GM19240 (cell line): Measurements from ENCODE around the gene MLEC.
A peak's percentile ranks its signal among the peaks of the same experiment; 100 is the strongest.
"Not testable (repeated sequence)": the region's sequence is repeated elsewhere in the genome, so short reads cannot be mapped to it uniquely, and the experiment has no call there.

Source experiments
- DNase-seq: peaks from one replicate; pipeline ENCODE4 v3.0.0; 2011; ENCODE audit warnings: low spot score; ENCODE audit not compliant: insufficient read length

Gene MLEC

DNA sequence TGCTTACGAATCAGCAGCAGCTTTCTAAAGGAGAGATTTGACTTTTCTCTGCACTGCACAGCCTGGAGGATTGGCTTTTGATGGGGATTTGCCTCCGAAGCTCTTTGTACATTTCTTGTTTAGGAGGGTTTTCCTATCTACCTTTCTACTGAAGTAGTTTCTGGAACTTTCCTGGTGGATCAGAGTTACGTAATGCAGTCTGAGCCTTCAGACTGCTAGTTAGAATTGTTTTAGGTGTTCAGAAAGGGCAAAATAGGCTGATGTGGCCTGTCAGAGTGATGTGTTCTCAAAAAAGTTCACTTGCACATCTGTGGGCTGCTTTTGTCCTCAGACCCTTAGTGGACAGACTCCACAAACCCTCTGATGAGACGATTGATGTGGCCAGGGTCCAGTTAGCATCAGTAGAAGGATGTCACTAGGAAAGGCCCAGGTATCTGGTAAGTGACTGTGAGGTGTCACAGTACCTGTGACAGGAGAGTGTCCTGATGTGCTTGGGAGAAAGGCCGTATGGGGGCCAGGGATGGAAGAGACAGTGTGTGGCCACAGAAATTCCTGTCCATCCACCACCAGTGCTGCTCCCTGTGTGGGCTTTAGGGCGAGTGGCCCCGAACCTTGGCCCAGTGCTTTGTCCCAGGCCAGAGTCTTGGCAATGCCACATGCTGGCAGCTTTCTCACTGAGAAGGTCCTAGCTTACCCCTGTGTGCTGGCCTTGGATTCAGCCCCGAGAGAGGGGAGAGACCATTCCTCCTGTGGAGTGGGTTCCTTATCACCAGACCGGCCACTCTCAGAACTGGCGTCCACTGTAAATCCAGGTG, 34.2 kb downstream of the MLEC start:
- DNase-seq = no peak

DNA sequence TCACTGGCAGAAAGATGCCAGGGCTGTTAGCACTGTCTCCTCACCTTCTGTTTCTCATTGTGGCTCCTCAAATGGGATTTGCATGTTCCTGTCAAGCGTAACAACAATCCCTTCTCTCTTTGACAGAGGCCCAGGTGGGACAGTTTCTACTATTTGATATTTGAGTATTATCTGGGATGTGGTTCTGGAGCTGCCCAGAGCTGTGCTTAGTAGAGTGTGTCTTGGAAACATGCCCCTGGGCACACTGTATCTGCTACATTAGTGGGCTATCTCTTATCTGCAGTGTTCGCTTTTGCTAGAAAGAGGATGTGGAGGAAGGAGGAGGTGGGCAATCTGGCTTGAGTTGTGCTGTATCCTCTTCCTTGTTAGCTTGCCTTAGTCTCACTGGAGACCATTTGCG, 34.9 kb downstream of the MLEC start:
- no peak for DNase-seq

DNA sequence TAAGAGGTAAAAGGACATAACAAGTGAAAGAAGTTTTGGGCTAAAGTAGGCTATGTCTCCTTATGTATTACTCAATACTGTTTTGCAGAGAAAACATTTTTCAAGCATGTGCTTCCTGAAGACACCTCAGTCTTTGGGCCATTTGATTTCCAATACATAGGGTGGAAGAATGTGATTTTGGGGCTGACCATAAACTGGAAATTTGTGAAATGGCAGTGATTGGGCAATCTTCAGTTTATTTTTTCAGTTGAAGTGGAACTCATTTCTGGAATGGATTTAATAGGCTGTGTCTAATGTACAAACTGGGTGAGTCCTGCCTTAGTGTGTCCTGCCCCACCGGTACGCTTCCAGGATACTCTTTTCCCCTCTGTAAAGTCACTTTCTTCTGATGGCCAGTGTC, 35.8 kb downstream of the MLEC start:
- no peak for DNase-seq

DNA sequence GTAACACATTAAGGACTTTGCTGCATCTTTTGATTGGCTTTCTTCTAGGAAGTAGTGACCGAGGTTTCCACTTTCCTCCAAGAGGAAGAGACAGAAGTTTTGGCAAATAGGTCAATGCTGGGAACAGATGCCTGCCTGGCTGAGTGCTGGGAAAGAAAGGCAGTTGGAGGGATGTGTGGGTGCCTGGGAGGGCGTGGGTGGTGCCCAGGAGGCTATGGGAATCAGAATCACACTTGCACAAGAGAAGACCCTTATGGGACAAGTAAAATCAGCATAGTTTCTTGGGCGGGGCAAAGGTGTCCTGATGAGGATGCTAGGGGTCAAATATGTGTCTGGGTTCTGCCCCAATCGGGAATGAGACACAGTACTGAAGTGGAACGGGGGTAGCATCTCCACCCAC, 37.8 kb downstream of the MLEC start:
- DNase-seq = no peak

DNA sequence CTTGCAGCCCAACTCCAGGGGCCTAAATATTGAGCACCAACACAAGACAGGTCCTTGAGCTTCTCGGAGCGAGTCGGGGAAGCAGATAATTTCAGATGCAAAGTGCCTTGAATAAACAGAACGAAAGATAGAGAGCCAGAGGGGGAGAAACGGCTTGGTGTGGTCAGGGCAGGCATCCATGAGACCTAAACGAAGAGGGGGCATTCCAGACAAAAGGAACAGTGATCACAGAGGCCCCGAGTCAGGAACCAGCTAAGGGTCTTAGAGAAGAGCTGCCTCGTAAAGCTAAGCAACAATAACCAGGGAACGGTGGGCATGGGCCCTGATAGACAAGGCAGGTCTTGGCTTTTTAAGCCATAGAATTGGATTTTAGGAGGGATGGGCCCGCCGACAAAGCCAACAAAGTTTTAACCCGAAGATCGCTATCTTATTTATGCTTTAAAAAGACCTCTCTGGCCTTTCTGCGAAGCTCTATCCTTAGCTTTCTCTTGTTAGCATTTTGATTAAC, 38.3 kb downstream of the MLEC start:
- no peak for DNase-seq

DNA sequence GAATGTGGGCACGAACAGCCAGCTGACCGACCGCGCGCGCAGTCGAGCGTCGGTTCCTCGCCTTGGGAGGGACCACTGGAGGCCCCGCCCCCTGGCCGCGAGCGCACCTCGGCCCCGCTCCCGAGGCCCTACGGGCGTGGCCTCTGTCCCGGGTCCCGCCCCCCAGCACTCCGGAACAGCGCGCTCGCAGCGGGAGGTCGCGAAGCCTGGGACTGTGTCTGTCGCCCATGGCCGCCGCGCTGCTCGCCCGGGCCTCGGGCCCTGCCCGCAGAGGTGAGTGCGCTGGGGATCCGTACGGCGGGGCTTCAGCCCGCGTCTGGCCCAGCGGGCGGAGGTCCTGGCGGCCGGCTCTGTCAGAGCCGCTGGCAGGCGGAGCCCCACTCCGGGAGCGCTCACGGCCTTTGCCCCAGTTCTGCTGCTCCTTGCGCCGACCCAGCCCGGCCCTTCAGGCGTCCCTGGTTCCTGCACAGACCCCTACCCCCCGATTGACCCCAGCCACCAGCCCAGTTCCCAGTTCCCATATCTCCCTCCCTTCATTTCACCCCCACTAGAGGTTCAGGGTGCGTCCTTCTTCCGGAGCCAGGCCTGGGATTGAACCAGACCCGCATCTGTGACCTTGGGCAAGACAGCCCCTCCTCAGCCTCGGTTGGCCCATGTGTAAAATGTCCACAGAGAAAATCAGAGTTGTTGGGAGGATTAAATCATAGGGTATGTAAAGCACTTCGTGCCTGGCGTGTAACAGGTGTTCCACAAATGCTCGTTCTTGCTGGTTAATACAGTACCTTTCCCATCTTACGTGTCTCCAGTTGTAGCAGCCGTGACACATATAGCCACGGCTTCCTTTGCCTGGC, 38.9 kb downstream of the MLEC start, which contains the start of gene ACADS:
TSS of gene ACADS (plus strand) at position 168 of the 851 bp plus-strand sequence. CDS start at position 228, 60 bp downstream.
- DNase-seq = peak; percentile 98

DNA sequence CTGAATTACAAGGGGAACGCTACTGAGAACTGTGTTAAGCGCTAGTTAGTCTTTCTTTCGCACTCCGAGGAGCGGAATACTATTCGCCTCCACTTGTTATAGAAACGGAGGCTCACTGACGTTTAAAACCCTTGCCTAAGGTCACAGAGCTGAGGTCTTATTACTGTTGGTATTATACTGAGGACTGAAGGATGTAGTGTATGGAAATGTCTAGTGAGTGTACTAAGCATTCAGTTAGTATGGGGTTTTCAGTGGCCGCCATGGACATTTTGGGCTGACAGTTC, 39.5 kb downstream of the MLEC start:
- DNase-seq = no peak

DNA sequence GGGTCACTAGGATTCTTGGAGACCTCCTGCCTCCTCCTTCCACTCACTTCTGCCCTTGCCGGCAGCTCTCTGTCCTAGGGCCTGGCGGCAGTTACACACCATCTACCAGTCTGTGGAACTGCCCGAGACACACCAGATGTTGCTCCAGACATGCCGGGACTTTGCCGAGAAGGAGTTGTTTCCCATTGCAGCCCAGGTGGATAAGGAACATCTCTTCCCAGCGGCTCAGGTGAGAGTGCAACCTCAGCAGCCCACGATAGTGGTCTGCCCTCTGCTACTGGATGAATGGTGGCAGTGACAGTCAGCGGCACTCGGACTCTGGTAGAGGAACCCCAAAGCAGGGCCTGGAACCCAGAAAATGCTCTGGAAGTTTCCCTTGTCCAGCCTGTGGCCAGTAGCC, 40.0 kb downstream of the MLEC start:
- DNase-seq = no peak

DNA sequence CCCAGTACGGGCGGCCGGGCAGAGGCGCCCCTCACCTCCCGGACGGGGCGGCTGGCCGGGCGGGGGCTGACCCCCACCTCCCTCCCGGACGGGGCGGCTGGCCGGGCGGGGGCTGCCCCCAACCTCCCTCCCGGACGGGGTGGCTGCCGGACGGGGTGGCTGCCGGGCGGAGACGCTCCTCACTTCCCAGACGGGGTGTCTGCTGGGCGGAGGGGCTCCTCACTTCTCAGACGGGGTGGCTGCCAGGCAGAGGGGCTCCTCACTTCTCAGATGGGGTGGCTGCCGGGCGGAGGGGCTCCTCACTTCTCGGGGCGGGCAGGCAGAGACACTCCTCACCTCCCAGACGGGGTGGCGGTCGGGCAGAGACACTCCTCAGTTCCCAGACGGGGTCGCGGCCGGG, 45.2 kb downstream of the MLEC start:
- DNase-seq = not testable (repeated sequence)

DNA sequence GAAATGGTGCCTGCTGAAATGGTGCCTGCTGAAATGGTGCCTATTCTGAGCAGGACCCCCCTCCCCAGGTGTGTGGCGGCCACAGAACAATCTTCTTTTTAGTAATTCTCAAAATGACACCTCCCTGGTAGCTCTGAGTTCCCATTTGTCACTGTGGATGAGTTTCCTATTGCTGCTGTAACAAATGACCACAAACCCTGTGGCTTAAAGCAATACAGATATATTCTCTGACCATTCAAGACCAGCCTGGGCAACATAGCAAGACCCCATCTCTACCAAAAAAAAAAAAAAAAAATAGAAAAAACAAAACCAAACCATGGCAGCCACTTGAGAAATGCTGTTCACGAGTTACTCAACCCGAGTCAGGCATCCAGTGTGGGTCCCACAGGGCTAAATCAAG, 46.6 kb downstream of the MLEC start:
- no peak for DNase-seq

DNA sequence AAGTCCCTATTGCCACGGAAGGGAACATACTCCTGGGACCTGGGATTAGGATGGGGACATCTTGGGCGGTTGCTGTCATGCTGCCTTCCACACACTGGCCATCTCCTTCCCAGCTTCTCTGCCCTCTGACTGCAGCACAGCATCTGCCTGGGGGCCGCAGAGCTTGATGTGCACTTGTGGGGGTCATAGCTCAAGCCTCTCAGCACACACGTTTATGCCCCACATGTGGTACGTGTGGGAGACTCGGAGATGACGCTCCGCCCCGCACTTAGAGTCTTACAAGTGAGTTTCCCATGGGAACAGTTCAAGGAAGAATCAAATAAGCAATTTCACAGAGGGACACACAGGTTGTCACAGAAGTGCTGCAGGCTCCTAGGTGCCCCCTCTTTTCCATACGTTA, 47.3 kb downstream of the MLEC start:
- DNase-seq = no peak

DNA sequence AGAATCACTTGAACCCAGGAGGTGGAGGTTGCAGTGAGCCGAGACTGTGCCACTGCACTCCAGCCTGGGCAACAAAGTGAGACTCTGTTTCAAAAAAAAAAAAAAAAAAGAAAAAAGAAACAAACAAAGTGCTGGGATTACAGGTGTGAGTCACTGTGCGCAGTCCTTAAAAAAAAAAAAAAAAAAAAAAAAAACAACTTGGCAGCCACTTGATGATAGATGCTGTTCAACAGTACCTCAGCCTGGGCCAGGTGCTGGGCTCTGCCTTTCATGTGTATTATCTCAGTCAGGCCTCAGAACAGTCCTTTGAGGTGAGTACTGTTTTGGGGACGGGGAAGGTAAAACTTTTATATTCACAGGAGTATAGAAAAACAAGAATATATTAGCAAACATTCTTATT, 48.2 kb downstream of the MLEC start:
- no peak for DNase-seq

DNA sequence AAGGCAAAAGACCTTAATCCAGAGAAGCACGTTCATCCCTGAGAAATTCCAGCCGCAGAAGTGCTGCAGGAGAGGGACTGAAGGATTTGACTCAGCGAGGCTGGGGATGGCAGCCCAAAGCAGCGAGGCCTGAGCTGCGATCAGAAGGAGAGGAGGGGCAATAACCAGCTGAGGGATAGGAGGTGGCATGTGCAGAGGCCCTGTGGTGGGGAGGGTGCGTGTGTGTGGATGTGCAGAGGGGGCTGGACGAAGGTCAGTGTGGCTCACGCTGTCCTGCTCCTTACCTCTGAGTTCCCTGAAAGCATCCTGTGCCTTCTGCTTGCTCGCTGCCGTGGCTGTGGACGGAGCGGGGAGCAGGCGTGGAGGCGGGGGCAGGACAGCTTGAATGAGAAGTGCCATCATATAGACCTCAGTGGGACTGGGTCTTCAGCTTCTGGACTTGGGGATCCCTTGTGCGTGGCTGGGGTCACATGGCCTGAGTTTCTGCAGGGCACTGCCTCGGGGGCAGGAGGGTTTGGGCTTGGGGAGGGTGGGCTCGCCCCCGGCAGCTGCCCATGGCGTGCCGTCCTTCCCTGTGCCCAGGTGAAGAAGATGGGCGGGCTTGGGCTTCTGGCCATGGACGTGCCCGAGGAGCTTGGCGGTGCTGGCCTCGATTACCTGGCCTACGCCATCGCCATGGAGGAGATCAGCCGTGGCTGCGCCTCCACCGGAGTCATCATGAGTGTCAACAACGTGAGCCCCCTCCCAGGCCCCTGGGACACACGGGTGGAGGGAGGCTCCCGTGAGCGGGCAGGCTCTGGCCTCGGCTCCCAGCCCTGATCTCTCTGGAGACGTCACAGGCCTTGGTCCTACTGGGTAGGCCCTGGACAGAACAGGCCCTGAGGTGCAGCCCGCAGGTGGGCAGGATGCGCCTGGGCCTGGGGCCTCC, 49.7 kb downstream of the MLEC start:
- no peak for DNase-seq

DNA sequence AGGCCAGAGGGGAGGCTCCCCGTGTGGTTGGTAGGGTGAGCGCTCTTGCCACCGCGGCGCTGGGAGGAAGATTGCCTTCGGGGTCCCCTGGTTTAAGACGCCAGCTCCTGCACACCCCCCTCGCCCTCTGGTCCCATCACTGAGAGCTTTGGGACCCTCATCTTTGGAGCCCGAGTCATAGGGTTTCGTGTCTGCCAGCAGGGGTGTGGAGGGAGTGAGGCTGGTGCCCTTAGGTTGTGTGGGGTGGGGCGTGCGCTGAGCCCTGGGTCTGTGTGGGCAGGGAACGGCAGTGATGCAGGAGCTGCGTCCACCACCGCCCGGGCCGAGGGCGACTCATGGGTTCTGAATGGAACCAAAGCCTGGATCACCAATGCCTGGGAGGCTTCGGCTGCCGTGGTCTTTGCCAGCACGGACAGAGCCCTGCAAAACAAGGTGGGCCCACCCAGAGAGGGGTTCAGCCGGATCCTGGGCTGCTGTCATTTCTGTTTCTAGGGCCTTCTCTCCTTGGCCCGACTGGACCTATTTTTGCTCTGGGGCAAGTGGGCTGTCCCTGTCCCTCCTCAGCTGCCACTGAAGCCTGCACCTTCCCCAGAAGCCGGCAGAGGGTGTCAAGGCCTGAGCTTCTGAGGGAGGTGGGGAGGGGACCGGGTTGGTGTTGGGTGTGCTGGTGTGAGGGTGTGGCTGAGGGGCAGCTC, 50.8 kb downstream of the MLEC start:
- no peak for DNase-seq

DNA sequence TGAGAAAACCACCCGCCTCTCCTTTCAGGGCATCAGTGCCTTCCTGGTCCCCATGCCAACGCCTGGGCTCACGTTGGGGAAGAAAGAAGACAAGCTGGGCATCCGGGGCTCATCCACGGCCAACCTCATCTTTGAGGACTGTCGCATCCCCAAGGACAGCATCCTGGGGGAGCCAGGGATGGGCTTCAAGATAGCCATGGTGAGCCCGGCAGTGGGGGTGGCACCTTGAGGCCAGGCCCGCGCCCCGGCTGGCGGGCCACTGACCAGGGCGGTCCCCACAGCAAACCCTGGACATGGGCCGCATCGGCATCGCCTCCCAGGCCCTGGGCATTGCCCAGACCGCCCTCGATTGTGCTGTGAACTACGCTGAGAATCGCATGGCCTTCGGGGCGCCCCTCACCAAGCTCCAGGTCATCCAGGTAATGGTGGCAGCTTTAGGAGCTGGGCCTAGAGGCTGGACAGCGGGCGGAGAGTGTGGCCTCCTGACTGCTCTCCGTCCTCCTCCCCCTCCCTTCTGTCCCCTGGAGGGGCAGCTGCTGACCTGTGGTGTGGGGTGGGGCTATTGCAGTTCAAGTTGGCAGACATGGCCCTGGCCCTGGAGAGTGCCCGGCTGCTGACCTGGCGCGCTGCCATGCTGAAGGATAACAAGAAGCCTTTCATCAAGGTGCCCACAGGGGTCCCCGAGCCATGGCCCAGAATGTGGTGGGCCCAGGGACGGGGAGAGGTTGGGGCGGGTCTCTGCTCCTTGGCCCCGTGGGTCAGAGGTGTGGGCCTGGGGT, 51.5 kb downstream of the MLEC start:
- no peak for DNase-seq

DNA sequence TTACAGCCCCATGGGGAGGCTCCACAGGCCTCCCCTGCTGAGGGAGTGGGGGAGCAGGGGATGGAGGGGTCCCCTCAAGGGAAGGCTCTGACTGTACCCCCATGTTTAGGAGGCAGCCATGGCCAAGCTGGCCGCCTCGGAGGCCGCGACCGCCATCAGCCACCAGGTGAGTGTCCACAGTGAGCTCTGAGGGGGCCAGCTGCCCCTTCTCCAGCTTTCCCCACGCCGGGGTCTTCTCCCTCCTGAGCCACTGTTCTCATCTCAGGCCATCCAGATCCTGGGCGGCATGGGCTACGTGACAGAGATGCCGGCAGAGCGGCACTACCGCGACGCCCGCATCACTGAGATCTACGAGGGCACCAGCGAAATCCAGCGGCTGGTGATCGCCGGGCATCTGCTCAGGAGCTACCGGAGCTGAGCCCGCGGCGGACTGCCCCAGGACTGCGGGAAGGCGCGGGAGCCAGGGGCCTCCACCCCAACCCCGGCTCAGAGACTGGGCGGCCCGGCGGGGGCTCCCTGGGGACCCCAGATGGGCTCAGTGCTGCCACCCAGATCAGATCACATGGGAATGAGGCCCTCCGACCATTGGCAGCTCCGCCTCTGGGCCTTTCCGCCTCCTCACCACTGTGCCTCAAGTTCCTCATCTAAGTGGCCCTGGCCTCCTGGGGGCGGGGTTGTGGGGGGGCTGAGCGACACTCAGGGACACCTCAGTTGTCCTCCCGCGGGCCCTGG, 52.2 kb downstream of the MLEC start:
- no peak for DNase-seq

DNA sequence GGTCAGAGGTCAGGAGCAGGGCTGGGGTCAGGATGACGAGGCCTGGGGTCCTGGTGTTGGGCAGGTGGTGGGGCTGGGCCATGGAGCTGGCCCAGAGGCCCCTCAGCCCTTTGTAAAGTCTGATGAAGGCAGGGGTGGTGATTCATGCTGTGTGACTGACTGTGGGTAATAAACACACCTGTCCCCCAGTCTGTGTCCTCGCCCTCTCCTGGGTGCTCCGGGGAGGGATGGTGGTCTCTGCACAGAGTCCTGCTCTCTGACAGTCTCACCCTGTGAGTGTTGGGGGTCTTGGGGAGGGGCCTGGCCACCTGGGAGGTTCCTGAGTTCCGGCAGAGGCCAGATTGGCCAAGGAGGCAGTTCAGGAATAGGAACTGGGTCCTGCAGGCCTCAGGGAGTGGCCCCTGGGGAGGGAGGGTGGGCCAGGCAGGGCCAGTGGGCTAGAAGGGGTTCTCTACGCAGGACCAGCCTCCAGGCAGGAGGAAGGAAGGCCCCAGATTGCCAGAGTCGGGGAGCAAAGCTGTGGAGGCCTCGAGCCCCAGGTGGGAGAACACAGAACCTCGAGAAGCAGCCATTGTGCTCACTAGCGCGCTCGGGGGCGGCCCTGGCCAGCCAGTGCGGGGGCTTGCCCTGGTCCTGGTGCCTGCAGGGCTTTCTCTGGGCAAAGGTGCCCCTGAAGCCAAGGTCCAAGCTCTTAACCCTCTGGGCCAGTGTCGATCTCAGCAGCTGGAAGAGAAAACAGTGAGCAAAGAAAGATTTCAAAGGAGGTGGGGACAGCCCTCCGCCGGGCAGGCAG, 53.1 kb downstream of the MLEC start:
- DNase-seq = no peak

DNA sequence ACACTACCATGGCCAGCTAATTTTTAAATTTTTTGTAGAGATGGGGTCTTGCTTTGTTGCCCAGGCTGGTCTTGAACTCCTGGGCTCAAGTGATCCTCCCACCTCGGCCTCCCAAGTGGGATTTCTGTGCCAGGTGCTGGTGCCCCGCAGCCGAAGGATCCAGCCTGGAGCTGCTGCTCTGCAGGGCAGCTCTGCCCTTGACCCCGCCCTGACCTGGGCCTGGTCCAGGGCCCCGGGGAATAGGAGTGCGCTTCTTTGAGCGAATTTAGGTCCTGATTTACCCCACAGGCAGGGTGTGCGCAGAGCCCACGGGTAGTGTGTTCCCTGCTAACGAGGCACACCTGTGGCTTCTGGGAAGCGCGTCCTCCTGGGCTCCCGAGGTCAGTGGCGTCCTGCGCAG, 53.9 kb downstream of the MLEC start:
- no peak for DNase-seq
